Psoas muscle (tissue), 8 donors: ENCODE data around the gene QRFP. TPM values are rescaled to one million over a fixed set of nuclear protein-coding genes. Genes with fewer than 3 reads are reported as not detected.

ENCODE experiments used
- ATAC-seq, 4 donors: fragments of 200-7000 bp; cut with Tn5 transposase; one replicate each; pipeline ENCODE4 v1.9.1; 2020; ENCODE audit warnings: moderate library complexity in 3 of 4, mild to moderate bottlenecking in 2 of 4
- DNase-seq, 2 donors: peaks; one replicate each; pipeline ENCODE4 v3.0.0-alpha.2; 2020
- H3K27ac ChIP-seq: fragments of 200-600 bp; one replicate; pipeline ENCODE4 v1.8.0; 2022
- H3K27me3 ChIP-seq, 3 donors: fragments of 200-600 bp in 1 of 3; one replicate each; pipeline versions ENCODE4 v1.6.1 to v1.8.0; 2013 to 2022; ENCODE audit warnings: low read length in 2 of 3, mild to moderate bottlenecking in 2 of 3, moderate library complexity in 1 of 3; ENCODE audit not compliant: insufficient read depth in 3 of 3
- H3K36me3 ChIP-seq, 2 donors: fragments of 200-600 bp in 1 of 2; one replicate each; pipeline versions ENCODE4 v1.6.1 to v1.8.0; 2013 to 2022; ENCODE audit warnings: low read depth in 1 of 2, mild to moderate bottlenecking in 1 of 2, moderate library complexity in 1 of 2; ENCODE audit not compliant: insufficient read depth in 1 of 2
- H3K4me1 ChIP-seq: fragments of 200-600 bp; one replicate; pipeline ENCODE4 v1.8.0; 2022
- H3K4me3 ChIP-seq: fragments of 200-600 bp; one replicate; pipeline ENCODE4 v1.8.0; 2022; ENCODE audit warnings: mild to moderate bottlenecking
- H3K9me3 ChIP-seq: fragments of 200-600 bp; one replicate; pipeline ENCODE4 v1.8.0; 2022
- CTCF ChIP-seq: fragments of 200-600 bp; IDR thresholded peaks from one replicate; pipeline ENCODE4 v1.8.0; 2022; ENCODE audit warnings: antibody characterized with exemption
- WGBS, 3 donors: extraction: QIAGEN DNeasy Blood & Tissue Kit; methylation state at CpG; one replicate each; pipeline versions ENCODE4 v1.1.6 to v1.1.7; 2013; 5-methylcytosine and 5-hydroxymethylcytosine counted together
- intact Hi-C, 2 donors: fragments of 100-400 bp; cut with DNase I; formaldehyde crosslinking; loops; one replicate each; pipeline versions ENCODE4 v1.11.0 to v1.14.2; 2022
- polyA plus RNA-seq, 3 donors: library from polyadenylated mRNA; stranded (reverse); fragments of 200-250 nt; gene quantifications; one replicate each; pipeline ENCODE4 v1.2.3, GENCODE V29; 2013
- total RNA-seq, 4 donors: library from RNA; stranded (reverse); fragmentation: NEBNext Ultra II Directional in 2 of 4; extraction: Animal tissue kit (Norgen Biotek cat#: 25700) in 2 of 4; gene quantifications; one replicate each; pipeline versions ENCODE4 v1.2.1 to v1.2.4, GENCODE V29; 2021 to 2023
- donor health status: healthy with polysubstance abuse.
- donor health status: DM: no; HTN: no; CAD: no; lungs with moderate emphysema.
- donor health status: Bipolar disorder and iron deficiency.
- donor health status: healthy.
- donor health status: DM: yes; HTN: yes; CAD: no.
- donor health status: DM: no; HTN: no; CAD: no.
- donor health status: DM: no; HTN: no; CAD: no.
- donor health status: DM: yes; HTN: yes; CAD: no.

Gene QRFP
- total and polyA plus RNA-seq, 7 donors: 0.01 to 0.03 TPM; not detected in 5

- Histone ChIP-seq H3K4me3 (no peak overlapping the region), H3K36me3 (peaks cover 32 to 93% of the 10 kb centered on the region in 2 donors), H3K27ac (no peak overlapping the region), H3K27me3 (no peaks in the 10 kb centered on the region), H3K9me3 (no peaks in the 10 kb centered on the region), H3K4me1 (no peaks in the 10 kb centered on the region)
- intact Hi-C loops: no loop called here
- DNase-seq (no peak), ATAC-seq (no peak)
- TF ChIP-seq CTCF: no peak
- 89 to 93% (median 91%) methylated on average over 6 of the region's 6 CpGs for WGBS, 3 donors
Measured at GRCh38 chr9:130881516-130881915, 15.1 kb downstream of the QRFP start.

- peaks cover 32 to 93% of the 10 kb centered on the region in 2 donors for H3K36me3 ChIP-seq
- no peak for ATAC-seq
- no peaks in the 10 kb centered on the region for H3K4me1 ChIP-seq
- H3K27ac ChIP-seq: no peak overlapping the region
- WGBS, 3 donors: 91 to 94% (median 93%) methylated on average over 16 of the region's 16 CpGs
- intact Hi-C loops: no loop called here
- no peaks in the 10 kb centered on the region for H3K27me3 ChIP-seq
- no peak for TF ChIP-seq CTCF
- no peak overlapping the region for H3K4me3 ChIP-seq
- H3K9me3 ChIP-seq: no peaks in the 10 kb centered on the region
- peak in 1 of 2 donors; percentile 23 for DNase-seq
Measured at GRCh38 chr9:130880599-130881220, 15.9 kb downstream of the QRFP start.

- Histone ChIP-seq H3K36me3 (peaks cover 32 to 93% of the 10 kb centered on the region in 2 donors), H3K27ac (no peak overlapping the region), H3K9me3 (no peaks in the 10 kb centered on the region), H3K4me1 (no peaks in the 10 kb centered on the region), H3K27me3 (no peaks in the 10 kb centered on the region), H3K4me3 (no peak overlapping the region)
- intact Hi-C loops: loop anchor here in 1 of 2 donors (10.0 kb wide), 1 partner anchor 265 kb away; no protein-coding TSS in a partner anchor
- DNase-seq (peak in 1 of 2 donors; percentile 29), ATAC-seq (no peak)
- no peak for TF ChIP-seq CTCF
- WGBS, 3 donors: 90 to 93% (median 91%) methylated on average over 9 of the region's 9 CpGs
Measured at GRCh38 chr9:130879863-130880411, 16.7 kb downstream of the QRFP start.

- no peak for TF ChIP-seq CTCF
- peaks cover 5% of the 10 kb centered on the region for H3K4me1 ChIP-seq
- no peak overlapping the region for H3K27ac ChIP-seq
- peaks cover 21 to 93% of the 10 kb centered on the region in 2 donors for H3K36me3 ChIP-seq
- intact Hi-C loops: loop anchor here in 1 of 2 donors (10.0 kb wide), 1 partner anchor 263 kb away; no protein-coding TSS in a partner anchor
- H3K4me3 ChIP-seq: no peak overlapping the region
- DNase-seq (peak in 1 of 2 donors; percentile 19), ATAC-seq (no peak)
- H3K9me3 ChIP-seq: no peaks in the 10 kb centered on the region
- WGBS, 3 donors: 92 to 95% (median 95%) methylated on average over 6 of the region's 6 CpGs
- H3K27me3 ChIP-seq: no peaks in the 10 kb centered on the region
Measured at GRCh38 chr9:130878295-130878694, 18.3 kb downstream of the QRFP start.
